Measurements from ENCODE around the gene CCNJ. TPM values are rescaled to one million over a fixed set of nuclear protein-coding genes. Genes with fewer than 3 reads are reported as not detected.

Gene CCNJ
- polyA plus RNA-seq, 1 of the 3 experiments (the other 2 are of a cell fraction) = 4.3 TPM

Small RNAs within 50 kb of the gene (small RNA-seq; reads per million reads assigned to genes)
- 0 to 16.1 (median 4.4) reads per million in 7 experiments for gene MIR3157

Other genes with a start within 250 kb of the CCNJ start
- not detected in 2 replicates for gene CC2D2B, start 135.6 kb upstream of the CCNJ start, polyA plus RNA-seq (2012; rRNA removed)
- gene ZNF518A, start 86.7 kb downstream of the CCNJ start, polyA plus RNA-seq (2012; rRNA removed) = 1.7 and 2.4 TPM in 2 replicates
- not detected in 2 replicates for gene BLNK, start 228.0 kb downstream of the CCNJ start, polyA plus RNA-seq (2012; rRNA removed)

Measured in SK-N-SH (cell line).